PC-3 (cell line): ENCODE data around the gene ARNT2. TPM values are rescaled to one million over a fixed set of nuclear protein-coding genes. Genes with fewer than 3 reads are reported as not detected.

Experiments
- ATAC-seq: fragments of 200-7000 bp; cut with Tn5 transposase; 2 replicates; pipeline ENCODE4 v1.9.1; 2020; ENCODE audit warnings: mild to moderate bottlenecking, moderate library complexity
- BruUV-seq: library from RNA; stranded (reverse); fragments of 400-500 nt; replicated peaks from 2 replicates; lab custom pipeline; 2021; lab: Mats Ljungman, UMichigan
- CTCF ChIA-PET: fragments of 300-600 bp; sonication (Branson Sonifier 250); formaldehyde crosslinking; loops from one replicate; lab custom pipeline; 2022; ENCODE audit warnings: antibody characterized with exemption; lab: Charles Lee
- POLR2A ChIA-PET: fragments of 300-600 bp; sonication (Branson Sonifier 250); formaldehyde crosslinking; loops from one replicate; lab custom pipeline; 2022; ENCODE audit warnings: antibody characterized with exemption; ENCODE audit not compliant: unreplicated experiment; lab: Charles Lee
- DNase-seq: peaks from one replicate; pipeline ENCODE4 v3.0.0-alpha.2; 2015
- H2AFZ ChIP-seq: fragments of 300-600 bp; sonication (generic); 2 replicates; pipeline ENCODE4 v1.6.0; 2016; ENCODE audit warnings: antibody characterized with exemption, low read length
- H3F3A ChIP-seq: fragments of 300-600 bp; sonication (generic); one replicate; pipeline ENCODE4 v1.6.0; 2017; ENCODE audit warnings: antibody characterized with exemption, low read length, control low read depth, mild to moderate bottlenecking; ENCODE audit not compliant: unreplicated experiment
- H3K27ac ChIP-seq: fragments of 300-600 bp; sonication (generic); 2 replicates; pipeline ENCODE4 v1.5.1; 2016; ENCODE audit warnings: mild to moderate bottlenecking, low read length
- H3K27me3 ChIP-seq: fragments of 300-600 bp; sonication (generic); 2 replicates; pipeline ENCODE4 v1.6.1; 2016; ENCODE audit warnings: low read length, mixed read lengths
- H3K36me3 ChIP-seq: fragments of 300-600 bp; sonication (generic); 2 replicates; pipeline ENCODE4 v1.6.1; 2016; ENCODE audit warnings: low read depth, mixed run types, low read length, mixed read lengths
- H3K4me1 ChIP-seq: fragments of 300-600 bp; sonication (generic); 2 replicates; pipeline ENCODE4 v1.5.1; 2016; ENCODE audit warnings: low read length; ENCODE audit not compliant: insufficient read depth
- H3K4me2 ChIP-seq: fragments of 300-600 bp; sonication (generic); 2 replicates; pipeline ENCODE4 v1.6.0; 2016; ENCODE audit warnings: low read length
- H3K4me3 ChIP-seq: fragments of 300-600 bp; sonication (generic); 2 replicates; pipeline ENCODE4 v1.5.1; 2016; ENCODE audit warnings: mild to moderate bottlenecking, low read length, mixed read lengths
- H3K79me2 ChIP-seq: fragments of 300-600 bp; sonication (generic); 2 replicates; pipeline ENCODE4 v1.6.1; 2017; ENCODE audit warnings: low read length, mixed read lengths
- H3K9ac ChIP-seq: fragments of 300-600 bp; sonication (generic); 2 replicates; pipeline ENCODE4 v1.6.0; 2016; ENCODE audit warnings: mild to moderate bottlenecking, low read length
- H3K9me2 ChIP-seq: fragments of 300-600 bp; sonication (generic); replicated peaks from 2 replicates; pipeline ENCODE4 v1.6.1; 2016; ENCODE audit warnings: mixed run types, low read length, mixed read lengths
- H3K9me3 ChIP-seq: fragments of 300-600 bp; sonication (generic); 2 replicates; pipeline ENCODE4 v1.6.1; 2016; ENCODE audit warnings: low read length, mixed read lengths
- H4K20me1 ChIP-seq: fragments of 300-600 bp; sonication (generic); 2 replicates; pipeline ENCODE4 v1.6.1; 2016; ENCODE audit warnings: low read length, mixed read lengths
- EZH2 ChIP-seq: fragments of 300-600 bp; sonication (generic); IDR thresholded peaks from one replicate; pipeline ENCODE4 v1.6.1; 2017; ENCODE audit warnings: antibody characterized with exemption, mild to moderate bottlenecking, low read length; ENCODE audit not compliant: unreplicated experiment
- EZH2phosphoT487 ChIP-seq: fragments of 300-600 bp; sonication (generic); IDR thresholded peaks from 2 replicates; pipeline ENCODE4 v1.6.1; 2018; ENCODE audit warnings: mild to moderate bottlenecking, antibody characterized with exemption, low read length, borderline replicate concordance
- intact Hi-C: fragments of 100-400 bp; cut with micrococcal nuclease; formaldehyde crosslinking; loops from 2 replicates; pipeline ENCODE4 v1.9.0; 2023
- total RNA-seq: library from RNA; depleted of rRNA; stranded (reverse); fragments of >200 nt; gene quantifications from 2 replicates; pipeline ENCODE4 v1.2.3, GENCODE V29; 2014
- TF ChIP-seq, protein P1 (sequence below): fragments of 300-600 bp; sonication (generic); conservative IDR thresholded peaks from 2 replicates; pipeline ENCODE4 v1.5.1; 2017; ENCODE audit warnings: antibody characterized with exemption, low read depth, mild to moderate bottlenecking, low read length

ARNT2 gene
- total RNA-seq, 1 experiment from 2014 or later = 0.11 TPM

DNA sequence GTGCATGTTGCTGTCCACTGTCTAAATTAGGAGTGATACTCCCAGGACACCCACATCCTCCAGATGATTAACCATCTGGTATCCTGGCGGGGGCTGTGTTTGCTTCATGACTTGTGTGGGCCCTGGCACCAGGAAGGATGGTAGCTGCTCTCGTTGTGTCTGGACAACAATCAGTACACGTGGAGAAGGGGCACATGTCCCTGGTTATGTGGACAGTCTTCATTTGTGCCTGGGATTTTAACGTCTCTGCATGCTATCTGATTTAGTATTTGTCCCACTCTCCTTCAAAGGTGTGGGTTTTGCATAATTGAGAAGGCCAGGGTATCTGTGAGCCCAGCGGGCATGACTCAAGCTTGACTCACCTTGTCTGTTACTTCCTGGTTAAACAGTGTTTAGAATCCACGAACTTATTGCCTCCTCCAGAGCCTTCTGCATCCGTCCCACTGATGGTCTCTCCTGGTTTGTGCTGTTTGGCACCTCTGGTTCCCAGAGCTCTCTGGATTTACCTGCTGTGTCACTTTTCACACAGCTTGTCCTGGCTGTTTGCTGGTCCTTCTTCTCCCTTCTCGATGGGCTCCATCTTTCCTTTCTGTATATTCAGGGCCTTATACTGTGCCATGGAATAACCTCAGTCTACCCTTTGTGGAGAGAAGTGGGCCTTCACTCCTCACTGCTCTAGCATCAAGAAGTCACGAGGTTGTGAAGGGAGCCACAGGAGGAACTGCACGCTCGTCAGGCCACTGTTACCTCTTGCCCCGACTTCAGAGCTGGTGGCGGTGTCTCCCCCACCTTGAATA lies 32.5 kb downstream of the ARNT2 start:
- H3K9me3 ChIP-seq = no peaks in the 10 kb centered on the region
- no peak overlapping the region for H3K9ac ChIP-seq
- peak overlapping the region; percentile 57 for H2AFZ ChIP-seq
- BruUV-seq = no TSS peak
- no peaks in the 10 kb centered on the region for H3K27me3 ChIP-seq
- H3K9me2 ChIP-seq = no peaks in the 10 kb centered on the region
- peak; percentile 93 for DNase-seq
- no peaks in the 10 kb centered on the region for H3F3A ChIP-seq
- peak; percentile 99 for ATAC-seq
- peaks cover 18% of the 10 kb centered on the region for H3K4me1 ChIP-seq
- TF ChIP-seq EZH2 = no peak
- TF ChIP-seq, protein P1, sequence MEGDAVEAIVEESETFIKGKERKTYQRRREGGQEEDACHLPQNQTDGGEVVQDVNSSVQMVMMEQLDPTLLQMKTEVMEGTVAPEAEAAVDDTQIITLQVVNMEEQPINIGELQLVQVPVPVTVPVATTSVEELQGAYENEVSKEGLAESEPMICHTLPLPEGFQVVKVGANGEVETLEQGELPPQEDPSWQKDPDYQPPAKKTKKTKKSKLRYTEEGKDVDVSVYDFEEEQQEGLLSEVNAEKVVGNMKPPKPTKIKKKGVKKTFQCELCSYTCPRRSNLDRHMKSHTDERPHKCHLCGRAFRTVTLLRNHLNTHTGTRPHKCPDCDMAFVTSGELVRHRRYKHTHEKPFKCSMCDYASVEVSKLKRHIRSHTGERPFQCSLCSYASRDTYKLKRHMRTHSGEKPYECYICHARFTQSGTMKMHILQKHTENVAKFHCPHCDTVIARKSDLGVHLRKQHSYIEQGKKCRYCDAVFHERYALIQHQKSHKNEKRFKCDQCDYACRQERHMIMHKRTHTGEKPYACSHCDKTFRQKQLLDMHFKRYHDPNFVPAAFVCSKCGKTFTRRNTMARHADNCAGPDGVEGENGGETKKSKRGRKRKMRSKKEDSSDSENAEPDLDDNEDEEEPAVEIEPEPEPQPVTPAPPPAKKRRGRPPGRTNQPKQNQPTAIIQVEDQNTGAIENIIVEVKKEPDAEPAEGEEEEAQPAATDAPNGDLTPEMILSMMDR = no peak
- intact Hi-C loops = loop anchor here (1.0 kb wide), 1 partner anchor 12 kb away; no protein-coding TSS in a partner anchor
- ChIA-PET POLR2A (no interaction called here), CTCF (interaction anchor here (0.5 to 0.9 kb wide), 2 partner anchors 18 to 284 kb away, joined by 3 to 4 read pairs; partner anchors contain the start of gene FAH)
- H3K4me3 ChIP-seq = no peak overlapping the region
- no peaks in the 10 kb centered on the region for H3K36me3 ChIP-seq
- H3K4me2 ChIP-seq = peak overlapping the region; percentile 69
- H4K20me1 ChIP-seq = no peaks in the 10 kb centered on the region
- H3K79me2 ChIP-seq = no peaks in the 10 kb centered on the region
- H3K27ac ChIP-seq = peak overlapping the region; percentile 82

DNA sequence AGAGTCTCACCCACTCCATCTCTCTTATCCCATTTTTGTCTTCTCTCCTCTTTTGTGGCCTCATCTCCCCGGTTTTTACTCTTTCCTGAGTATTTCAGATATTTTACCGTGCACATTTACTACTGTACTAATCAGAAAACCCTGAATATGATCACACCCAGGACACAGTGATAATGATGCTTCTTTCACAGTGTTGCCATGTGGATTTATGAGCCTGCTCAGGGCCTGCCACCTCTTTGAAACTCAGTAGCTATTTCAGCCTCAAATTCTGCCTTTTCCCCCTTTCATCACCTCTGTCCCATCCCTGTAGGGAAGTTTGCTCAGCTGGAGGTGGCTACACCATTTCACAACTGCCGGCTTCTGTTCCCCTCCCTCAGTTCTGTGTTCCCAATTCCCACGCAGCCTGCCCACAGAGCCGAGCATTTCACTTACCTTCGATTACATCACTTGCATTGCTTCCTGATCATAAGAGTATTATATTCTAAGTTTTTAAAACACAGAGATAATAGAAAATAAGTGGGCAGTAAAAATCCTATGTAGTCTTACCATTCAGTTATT lies 33.2 kb downstream of the ARNT2 start:
- no peak for ATAC-seq
- Histone ChIP-seq H2AFZ (peak overlapping the region; percentile 57; the same call in 1 of the 2 replicates), H3K79me2 (no peaks in the 10 kb centered on the region), H3F3A (no peaks in the 10 kb centered on the region), H3K4me3 (no peak overlapping the region), H3K9me2 (no peaks in the 10 kb centered on the region), H3K27ac (peak overlapping the region; percentile 82), H3K4me2 (peak overlapping the region; percentile 69), H3K36me3 (no peaks in the 10 kb centered on the region), H3K4me1 (peaks cover 18% of the 10 kb centered on the region), H3K27me3 (no peaks in the 10 kb centered on the region), H3K9me3 (no peaks in the 10 kb centered on the region), H3K9ac (no peak overlapping the region), H4K20me1 (no peaks in the 10 kb centered on the region)
- no TSS peak for BruUV-seq
- intact Hi-C loops = no loop called here
- ChIA-PET POLR2A (no interaction called here), CTCF (interaction anchor here (0.5 to 0.9 kb wide), 2 partner anchors 19 to 285 kb away, joined by 3 to 4 read pairs; partner anchors contain the start of gene FAH)
- TF ChIP-seq EZH2 = no peak
- TF ChIP-seq EZH2phosphoT487 = no peak
- TF ChIP-seq, protein P1 = no peak
- DNase-seq = no peak

DNA sequence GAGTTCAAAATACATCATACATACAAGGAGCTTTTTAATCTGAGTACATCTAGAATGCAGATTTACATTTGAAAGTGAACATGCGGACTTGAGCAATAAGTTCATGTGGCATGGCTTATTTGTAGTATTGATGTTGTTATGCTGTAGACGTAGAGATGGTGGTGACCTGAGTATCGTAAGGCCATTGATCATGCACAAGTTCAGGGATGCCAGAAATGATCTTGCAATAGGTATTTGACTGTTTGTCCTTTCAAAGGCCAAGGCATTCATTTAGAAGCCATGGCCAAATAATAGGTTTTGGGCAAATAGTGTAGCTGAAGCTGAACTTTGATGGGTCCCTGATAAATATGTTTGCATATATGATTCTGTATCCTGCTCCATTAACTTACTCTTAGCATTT lies 35.0 kb downstream of the ARNT2 start:
- Histone ChIP-seq H3K27ac (no peak overlapping the region), H2AFZ (no peak overlapping the region), H3F3A (no peaks in the 10 kb centered on the region), H3K4me3 (no peak overlapping the region), H3K79me2 (no peaks in the 10 kb centered on the region), H3K9me3 (no peaks in the 10 kb centered on the region), H3K9me2 (no peaks in the 10 kb centered on the region), H3K9ac (no peak overlapping the region), H3K27me3 (no peaks in the 10 kb centered on the region), H4K20me1 (no peaks in the 10 kb centered on the region), H3K4me1 (peaks cover 18% of the 10 kb centered on the region), H3K36me3 (no peaks in the 10 kb centered on the region), H3K4me2 (no peak overlapping the region)
- intact Hi-C loops = no loop called here
- no peak for DNase-seq
- no TSS peak for BruUV-seq
- TF ChIP-seq EZH2phosphoT487 = no peak
- TF ChIP-seq, protein P1 = no peak
- TF ChIP-seq EZH2 = no peak
- no peak for ATAC-seq
- ChIA-PET CTCF (no interaction called here), POLR2A (no interaction called here)
